ENCODE results near the gene EMILIN1.

DNA sequence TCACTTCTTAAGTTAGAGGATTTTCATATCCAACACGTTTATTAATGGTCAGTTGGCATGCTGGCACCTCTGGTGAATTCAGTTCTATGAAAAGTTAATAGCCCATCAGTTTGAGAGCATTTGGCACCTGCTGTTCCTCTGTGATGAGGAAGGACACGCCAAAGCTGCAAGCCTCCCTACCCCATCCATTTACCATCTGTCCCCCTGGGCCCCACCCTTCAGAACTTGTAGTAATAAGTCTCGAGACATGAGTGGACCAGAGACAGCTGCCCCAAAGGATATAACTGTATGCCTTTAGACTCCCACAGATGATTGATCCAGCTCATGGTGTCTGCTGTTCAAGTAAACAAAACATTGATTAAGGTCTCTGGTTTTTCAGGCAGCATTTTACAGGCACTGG, 13.3 kb upstream of the EMILIN1 start:
- TF ChIP-seq POLR2AphosphoS5 (IDR thresholded peaks at IDR 0.05; ENCODE audit: low read depth, low read length) (0 out of 2 replicates have a peak, but pooled peaks have one; percentile 11), NFIC (IDR thresholded peaks at IDR 0.05; ENCODE audit: borderline replicate concordance) (no peak), EZH2phosphoT487 (IDR thresholded peaks at IDR 0.05; ENCODE audit: borderline replicate concordance, low read depth) (no peak), TAF1 (IDR thresholded peaks at IDR 0.05; ENCODE audit: borderline replicate concordance, low read depth, low read length) (no peak), TCF12 (IDR thresholded peaks at IDR 0.05) (no peak), USF2 (IDR thresholded peaks at IDR 0.05; ENCODE audit: borderline replicate concordance, low read depth, low read length) (no peak), JUND (IDR thresholded peaks at IDR 0.05) (no peak), SMC3 (IDR thresholded peaks at IDR 0.05; ENCODE audit: low read depth, low read length) (no peak), RFX5 (IDR thresholded peaks at IDR 0.05; ENCODE audit: low read length) (no peak)
- TF ChIP-seq, protein P1, sequence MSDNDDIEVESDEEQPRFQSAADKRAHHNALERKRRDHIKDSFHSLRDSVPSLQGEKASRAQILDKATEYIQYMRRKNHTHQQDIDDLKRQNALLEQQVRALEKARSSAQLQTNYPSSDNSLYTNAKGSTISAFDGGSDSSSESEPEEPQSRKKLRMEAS (IDR thresholded peaks at IDR 0.05; ENCODE audit: low read depth), result no peak
- TF ChIP-seq, protein P2, sequence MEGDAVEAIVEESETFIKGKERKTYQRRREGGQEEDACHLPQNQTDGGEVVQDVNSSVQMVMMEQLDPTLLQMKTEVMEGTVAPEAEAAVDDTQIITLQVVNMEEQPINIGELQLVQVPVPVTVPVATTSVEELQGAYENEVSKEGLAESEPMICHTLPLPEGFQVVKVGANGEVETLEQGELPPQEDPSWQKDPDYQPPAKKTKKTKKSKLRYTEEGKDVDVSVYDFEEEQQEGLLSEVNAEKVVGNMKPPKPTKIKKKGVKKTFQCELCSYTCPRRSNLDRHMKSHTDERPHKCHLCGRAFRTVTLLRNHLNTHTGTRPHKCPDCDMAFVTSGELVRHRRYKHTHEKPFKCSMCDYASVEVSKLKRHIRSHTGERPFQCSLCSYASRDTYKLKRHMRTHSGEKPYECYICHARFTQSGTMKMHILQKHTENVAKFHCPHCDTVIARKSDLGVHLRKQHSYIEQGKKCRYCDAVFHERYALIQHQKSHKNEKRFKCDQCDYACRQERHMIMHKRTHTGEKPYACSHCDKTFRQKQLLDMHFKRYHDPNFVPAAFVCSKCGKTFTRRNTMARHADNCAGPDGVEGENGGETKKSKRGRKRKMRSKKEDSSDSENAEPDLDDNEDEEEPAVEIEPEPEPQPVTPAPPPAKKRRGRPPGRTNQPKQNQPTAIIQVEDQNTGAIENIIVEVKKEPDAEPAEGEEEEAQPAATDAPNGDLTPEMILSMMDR (IDR thresholded peaks at IDR 0.05), result no peak
- TF ChIP-seq, protein P3, sequence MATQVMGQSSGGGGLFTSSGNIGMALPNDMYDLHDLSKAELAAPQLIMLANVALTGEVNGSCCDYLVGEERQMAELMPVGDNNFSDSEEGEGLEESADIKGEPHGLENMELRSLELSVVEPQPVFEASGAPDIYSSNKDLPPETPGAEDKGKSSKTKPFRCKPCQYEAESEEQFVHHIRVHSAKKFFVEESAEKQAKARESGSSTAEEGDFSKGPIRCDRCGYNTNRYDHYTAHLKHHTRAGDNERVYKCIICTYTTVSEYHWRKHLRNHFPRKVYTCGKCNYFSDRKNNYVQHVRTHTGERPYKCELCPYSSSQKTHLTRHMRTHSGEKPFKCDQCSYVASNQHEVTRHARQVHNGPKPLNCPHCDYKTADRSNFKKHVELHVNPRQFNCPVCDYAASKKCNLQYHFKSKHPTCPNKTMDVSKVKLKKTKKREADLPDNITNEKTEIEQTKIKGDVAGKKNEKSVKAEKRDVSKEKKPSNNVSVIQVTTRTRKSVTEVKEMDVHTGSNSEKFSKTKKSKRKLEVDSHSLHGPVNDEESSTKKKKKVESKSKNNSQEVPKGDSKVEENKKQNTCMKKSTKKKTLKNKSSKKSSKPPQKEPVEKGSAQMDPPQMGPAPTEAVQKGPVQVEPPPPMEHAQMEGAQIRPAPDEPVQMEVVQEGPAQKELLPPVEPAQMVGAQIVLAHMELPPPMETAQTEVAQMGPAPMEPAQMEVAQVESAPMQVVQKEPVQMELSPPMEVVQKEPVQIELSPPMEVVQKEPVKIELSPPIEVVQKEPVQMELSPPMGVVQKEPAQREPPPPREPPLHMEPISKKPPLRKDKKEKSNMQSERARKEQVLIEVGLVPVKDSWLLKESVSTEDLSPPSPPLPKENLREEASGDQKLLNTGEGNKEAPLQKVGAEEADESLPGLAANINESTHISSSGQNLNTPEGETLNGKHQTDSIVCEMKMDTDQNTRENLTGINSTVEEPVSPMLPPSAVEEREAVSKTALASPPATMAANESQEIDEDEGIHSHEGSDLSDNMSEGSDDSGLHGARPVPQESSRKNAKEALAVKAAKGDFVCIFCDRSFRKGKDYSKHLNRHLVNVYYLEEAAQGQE (IDR thresholded peaks at IDR 0.05; ENCODE audit: low read depth, low read length), result no peak

All from SK-N-SH (cell line).